Duodenal mucosa (tissue), 2 donors: ENCODE results near the gene RREB1.
"Not testable (repeated sequence)": the region's sequence is repeated elsewhere in the genome, so short reads cannot be mapped to it uniquely, and the experiment has no call there.

ENCODE experiments used
- H3K27ac ChIP-seq: one replicate; pipeline ENCODE4 v1.7.0; 2013; ENCODE audit warnings: low read depth, low read length
- H3K27me3 ChIP-seq, 2 donors: one replicate each; pipeline ENCODE4 v1.7.0; 2013; ENCODE audit warnings: low read length in 2 of 2, control low read depth in 1 of 2; ENCODE audit not compliant: insufficient read depth in 2 of 2, control insufficient read depth in 1 of 2
- H3K36me3 ChIP-seq, 2 donors: one replicate each; pipeline ENCODE4 v1.7.0; 2013; ENCODE audit warnings: low read length in 2 of 2, control low read depth in 1 of 2; ENCODE audit not compliant: insufficient read depth in 2 of 2, control insufficient read depth in 1 of 2
- H3K4me1 ChIP-seq, 2 donors: one replicate each; pipeline ENCODE4 v1.7.0; 2013; ENCODE audit warnings: low read length in 2 of 2, control low read depth in 1 of 2; ENCODE audit not compliant: insufficient read depth in 2 of 2, control insufficient read depth in 1 of 2
- H3K4me3 ChIP-seq, 2 donors: one replicate each; pipeline ENCODE4 v1.7.0; 2013; ENCODE audit warnings: low read length in 2 of 2, low read depth in 1 of 2
- H3K9ac ChIP-seq, 2 donors: one replicate each; pipeline ENCODE4 v1.7.0; 2013; ENCODE audit warnings: low read length in 2 of 2, low read depth in 1 of 2
- H3K9me3 ChIP-seq, 2 donors: one replicate each; pipeline ENCODE4 v1.7.0; 2013; ENCODE audit warnings: low read length in 2 of 2, control low read depth in 1 of 2; ENCODE audit not compliant: control insufficient read depth in 1 of 2

The RREB1 gene

GRCh38 chr6:7260291-7261031, 152.7 kb downstream of the RREB1 start:
- Histone ChIP-seq H3K27me3 (no peaks in the 10 kb centered on the region), H3K36me3 (no peaks in the 10 kb centered on the region), H3K4me3 (peak overlapping the region; percentile 86 to 91), H3K4me1 (peaks cover 15 to 18% of the 10 kb centered on the region in 2 donors), H3K27ac (peak overlapping the region; percentile 4), H3K9me3 (peaks cover 0 to 6% of the 10 kb centered on the region in 2 donors), H3K9ac (peak overlapping the region; percentile 48 to 93)

- H3K4me3 ChIP-seq = peak overlapping the region; percentile 86 to 91
- no peaks in the 10 kb centered on the region for H3K9me3 ChIP-seq
- H3K27ac ChIP-seq = peak overlapping the region; percentile 45
- no peaks in the 10 kb centered on the region for H3K36me3 ChIP-seq
- H3K4me1 ChIP-seq = peaks cover 15 to 18% of the 10 kb centered on the region in 2 donors
- no peaks in the 10 kb centered on the region for H3K27me3 ChIP-seq
- peak overlapping the region; percentile 48 to 93 for H3K9ac ChIP-seq
Observed at GRCh38 chr6:7261032-7261841, 153.5 kb downstream of the RREB1 start.

DNA sequence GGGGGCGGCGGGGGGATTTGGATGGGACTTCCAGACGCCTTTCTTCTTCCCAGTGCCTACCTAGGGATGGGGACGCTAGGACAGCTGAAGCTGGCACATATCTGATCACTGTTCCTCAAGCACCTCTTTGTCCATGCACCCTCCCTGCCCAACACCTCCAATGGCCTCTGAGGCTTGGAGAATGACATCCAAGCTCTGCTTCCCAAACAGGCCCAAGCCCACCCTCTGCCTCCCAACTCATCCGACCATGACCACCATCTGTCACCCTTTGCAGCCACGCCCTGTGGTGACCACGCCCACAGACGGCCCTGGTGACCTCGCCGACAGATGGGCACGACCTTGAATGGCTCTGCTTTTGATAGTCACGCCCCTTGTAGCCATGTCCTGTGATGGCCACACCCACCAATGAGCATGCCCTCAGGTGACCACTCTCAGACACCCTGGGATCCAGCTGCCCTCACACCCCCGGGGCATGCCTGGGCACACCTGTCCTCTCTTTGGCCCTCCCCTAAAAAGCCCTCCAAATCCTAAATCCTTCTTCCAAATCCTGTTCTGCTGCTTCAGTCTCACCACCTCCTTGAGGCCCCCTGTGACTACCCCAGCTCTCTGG, 154.2 kb downstream of the RREB1 start:
- Histone ChIP-seq H3K27ac (no peak overlapping the region), H3K4me1 (peaks cover 15 to 18% of the 10 kb centered on the region in 2 donors), H3K27me3 (no peaks in the 10 kb centered on the region), H3K4me3 (peak overlapping the region; percentile 86 to 91), H3K9ac (peak overlapping the region in 1 of 2 donors; percentile 44), H3K36me3 (no peaks in the 10 kb centered on the region), H3K9me3 (no peaks in the 10 kb centered on the region)

DNA sequence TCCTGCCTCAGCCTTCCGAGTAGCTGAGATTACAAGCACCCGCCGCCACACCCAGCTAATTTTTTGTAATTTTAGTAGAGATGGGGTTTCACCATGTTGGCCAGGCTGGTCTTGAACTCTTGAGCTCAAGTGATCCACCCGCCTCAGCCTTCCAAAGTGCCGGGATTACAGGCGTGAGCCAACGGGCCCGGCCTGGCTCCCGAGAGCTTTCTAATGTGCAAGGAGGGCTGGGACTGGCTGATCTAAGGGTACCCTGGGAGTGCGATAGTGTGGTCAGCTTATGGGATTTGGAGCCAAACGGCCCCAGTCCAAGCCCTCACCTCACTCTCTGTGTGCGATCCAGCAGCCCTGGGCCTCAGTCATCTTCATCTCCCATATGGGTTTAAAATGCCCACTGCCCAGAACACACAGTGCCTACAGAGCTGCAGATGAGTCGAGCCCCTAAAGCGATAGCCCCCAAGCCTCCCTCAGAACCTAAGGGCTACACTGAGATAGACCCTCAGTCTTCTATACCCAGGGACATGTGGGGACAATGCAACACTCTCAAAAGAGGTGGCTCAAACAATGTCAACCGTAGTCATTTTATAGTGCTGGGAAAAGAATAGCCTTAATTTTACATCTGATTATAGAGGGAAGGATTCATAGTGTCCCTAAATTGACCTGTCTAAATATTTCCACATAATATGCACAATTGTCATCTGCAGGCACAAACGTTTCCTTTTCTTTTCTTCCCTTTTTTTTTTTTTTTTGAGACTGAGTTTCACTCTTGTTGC, 155.2 kb downstream of the RREB1 start:
- Histone ChIP-seq H3K9ac (no peak overlapping the region), H3K4me1 (peaks cover 18 to 20% of the 10 kb centered on the region in 2 donors), H3K27ac (no peak overlapping the region), H3K27me3 (no peaks in the 10 kb centered on the region), H3K4me3 (no peak overlapping the region), H3K9me3 (no peaks in the 10 kb centered on the region), H3K36me3 (no peaks in the 10 kb centered on the region)

DNA sequence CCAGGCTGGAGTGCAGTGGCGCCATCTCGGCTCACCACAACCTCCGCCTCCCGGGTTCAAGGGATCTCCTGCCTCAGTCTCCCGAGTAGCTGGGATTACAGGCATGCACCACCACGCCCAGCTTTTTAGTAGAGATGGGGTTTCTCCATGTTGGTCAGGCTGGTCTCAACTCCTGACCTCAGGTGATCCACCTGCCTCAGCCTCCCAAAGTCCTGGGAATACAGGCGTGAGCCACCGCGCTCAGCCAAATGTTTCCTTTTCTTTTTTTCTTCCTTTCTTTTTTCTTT, 155.7 kb downstream of the RREB1 start:
- not testable (repeated sequence) for H3K9ac ChIP-seq, H3K36me3 ChIP-seq, H3K9me3 ChIP-seq, H3K27me3 ChIP-seq, H3K27ac ChIP-seq, H3K4me3 ChIP-seq
- H3K4me1 ChIP-seq = peaks cover 18 to 20% of the 10 kb centered on the region in 2 donors

DNA sequence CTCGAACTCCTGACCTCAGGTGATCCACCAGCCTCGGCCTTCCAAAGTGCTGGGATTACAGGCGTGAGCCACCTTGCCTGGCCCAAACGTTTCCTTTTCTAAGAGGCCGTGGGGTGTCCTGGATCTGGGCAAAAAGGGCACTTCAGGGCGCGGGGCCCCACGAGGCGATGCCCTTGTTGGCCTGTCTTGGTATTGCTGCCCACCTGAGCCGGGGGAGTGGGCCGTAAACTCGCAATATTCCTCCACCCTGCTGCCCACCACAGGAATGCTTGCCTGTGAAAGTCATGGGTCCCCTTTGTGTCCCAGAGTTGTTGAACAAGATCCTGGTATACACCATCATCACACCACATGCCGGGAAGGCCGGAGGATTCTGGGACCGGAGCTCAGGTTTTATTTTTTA, 156.3 kb downstream of the RREB1 start:
- Histone ChIP-seq H3K27me3 (no peaks in the 10 kb centered on the region), H3K4me3 (no peak overlapping the region), H3K27ac (no peak overlapping the region), H3K9ac (no peak overlapping the region), H3K9me3 (no peaks in the 10 kb centered on the region), H3K36me3 (no peaks in the 10 kb centered on the region), H3K4me1 (peaks cover 18 to 20% of the 10 kb centered on the region in 2 donors)

- Histone ChIP-seq H3K4me1 (peaks cover 18 to 20% of the 10 kb centered on the region in 2 donors), H3K9ac (no peak overlapping the region), H3K36me3 (no peaks in the 10 kb centered on the region), H3K27me3 (no peaks in the 10 kb centered on the region), H3K9me3 (no peaks in the 10 kb centered on the region), H3K4me3 (no peak overlapping the region), H3K27ac (no peak overlapping the region)
Observed at GRCh38 chr6:7264686-7265384, 157.1 kb downstream of the RREB1 start.

GRCh38 chr6:7265385-7265726, 157.6 kb downstream of the RREB1 start:
- H3K4me3 ChIP-seq, H3K9ac ChIP-seq, H3K36me3 ChIP-seq, H3K27me3 ChIP-seq, H3K27ac ChIP-seq, H3K9me3 ChIP-seq: not testable (repeated sequence)
- peaks cover 17 to 19% of the 10 kb centered on the region in 2 donors for H3K4me1 ChIP-seq

DNA sequence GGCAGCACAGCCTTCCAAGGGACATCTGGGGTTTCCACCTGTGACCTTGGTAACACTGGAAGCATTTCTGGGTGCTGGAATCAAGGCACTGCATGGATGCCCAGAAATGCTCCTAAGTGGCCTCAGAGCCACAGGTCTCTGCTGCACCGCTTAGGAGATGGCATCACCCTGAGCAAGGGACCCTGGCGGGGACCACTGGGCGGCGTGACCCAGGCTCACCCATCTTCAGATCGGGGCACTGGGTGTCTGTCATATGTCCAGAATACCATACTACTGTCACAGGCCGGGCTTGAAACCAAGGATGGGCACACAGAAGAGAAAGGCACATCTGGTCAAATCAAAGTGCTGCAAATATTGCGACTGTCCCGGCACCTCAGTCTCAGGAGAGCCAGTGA, 159.3 kb downstream of the RREB1 start:
- no peak overlapping the region for H3K4me3 ChIP-seq
- H3K36me3 ChIP-seq = no peaks in the 10 kb centered on the region
- no peak overlapping the region for H3K9ac ChIP-seq
- H3K27ac ChIP-seq = no peak overlapping the region
- H3K27me3 ChIP-seq = no peaks in the 10 kb centered on the region
- H3K4me1 ChIP-seq = peaks cover 6 to 9% of the 10 kb centered on the region in 2 donors
- no peaks in the 10 kb centered on the region for H3K9me3 ChIP-seq
